AML-193 (cell line): ENCODE data around the gene TMEM218.
"Not testable (repeated sequence)": the region's sequence is repeated elsewhere in the genome, so short reads cannot be mapped to it uniquely, and the experiment has no call there.

Experiments used
- DNase-seq, 2 experiments: peaks; one replicate each; lab custom pipeline; 2025; lab: John Stamatoyannopoulos, UW

TMEM218 gene

GRCh38 chr11:125090151-125090550, 21.3 kb downstream of the TMEM218 start:
- DNase-seq = not testable (repeated sequence)

GRCh38 chr11:125089481-125089880, 21.9 kb downstream of the TMEM218 start:
- not testable (repeated sequence) for DNase-seq

GRCh38 chr11:125088576-125089455, 22.6 kb downstream of the TMEM218 start:
- no peak for DNase-seq

DNA sequence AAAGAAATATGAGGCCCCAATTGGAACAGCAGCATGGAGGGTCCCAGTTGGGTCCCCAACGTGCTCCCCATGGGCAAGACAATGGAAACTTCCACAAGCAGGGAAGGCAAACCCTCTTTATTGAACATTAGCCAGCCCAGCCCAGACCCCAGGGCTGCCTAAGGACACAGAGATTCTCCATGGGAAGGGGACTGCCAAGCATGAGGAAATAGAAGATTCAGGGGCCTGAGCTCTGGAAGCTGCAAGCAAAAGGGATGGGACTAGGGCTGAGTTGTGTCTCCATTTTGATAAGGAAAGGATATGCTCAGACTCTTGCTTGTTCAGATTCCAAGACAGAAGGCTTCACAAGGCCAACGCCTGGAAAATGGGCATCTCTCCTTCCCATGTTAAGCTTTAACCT, 23.3 kb downstream of the TMEM218 start:
- DNase-seq = no peak

DNA sequence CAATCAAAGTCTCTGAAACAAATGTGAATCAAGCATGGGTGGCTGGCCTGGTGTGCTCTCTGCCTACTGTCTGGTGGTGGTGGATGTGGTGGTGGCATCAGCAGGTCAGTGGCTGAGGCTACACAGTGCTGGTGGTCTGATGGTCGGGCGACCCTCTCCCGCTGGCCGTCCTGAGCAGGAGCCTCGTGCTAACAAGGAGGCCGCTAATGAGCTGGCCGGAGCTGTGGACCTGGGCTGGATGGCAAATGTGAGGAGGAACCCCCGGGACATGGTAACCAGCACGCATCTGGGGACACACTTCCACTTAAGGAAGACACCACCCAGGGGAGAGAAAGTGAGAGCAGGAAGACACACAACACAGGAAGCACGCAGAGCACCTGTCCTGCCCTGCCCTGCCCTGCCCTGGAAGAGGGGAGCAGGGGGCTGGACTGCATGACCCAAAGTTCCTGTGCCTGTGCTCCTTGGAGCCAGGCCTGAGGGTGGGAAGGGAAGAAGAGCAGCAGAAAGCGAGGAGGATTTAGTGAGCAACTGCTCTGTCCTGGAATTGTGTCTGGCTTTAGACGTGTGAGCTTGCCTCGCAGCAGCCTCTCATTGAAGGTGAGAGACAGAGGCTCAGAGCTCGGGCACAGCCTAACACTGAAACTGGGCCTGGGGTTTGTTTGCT, 24.7 kb downstream of the TMEM218 start:
- no peak for DNase-seq

- DNase-seq = no peak
Observed at GRCh38 chr11:125085301-125086081, 25.9 kb downstream of the TMEM218 start.

- DNase-seq = no peak
Observed at GRCh38 chr11:125084761-125085231, 26.6 kb downstream of the TMEM218 start.

GRCh38 chr11:125084057-125084416, 27.4 kb downstream of the TMEM218 start:
- DNase-seq = no peak

DNA sequence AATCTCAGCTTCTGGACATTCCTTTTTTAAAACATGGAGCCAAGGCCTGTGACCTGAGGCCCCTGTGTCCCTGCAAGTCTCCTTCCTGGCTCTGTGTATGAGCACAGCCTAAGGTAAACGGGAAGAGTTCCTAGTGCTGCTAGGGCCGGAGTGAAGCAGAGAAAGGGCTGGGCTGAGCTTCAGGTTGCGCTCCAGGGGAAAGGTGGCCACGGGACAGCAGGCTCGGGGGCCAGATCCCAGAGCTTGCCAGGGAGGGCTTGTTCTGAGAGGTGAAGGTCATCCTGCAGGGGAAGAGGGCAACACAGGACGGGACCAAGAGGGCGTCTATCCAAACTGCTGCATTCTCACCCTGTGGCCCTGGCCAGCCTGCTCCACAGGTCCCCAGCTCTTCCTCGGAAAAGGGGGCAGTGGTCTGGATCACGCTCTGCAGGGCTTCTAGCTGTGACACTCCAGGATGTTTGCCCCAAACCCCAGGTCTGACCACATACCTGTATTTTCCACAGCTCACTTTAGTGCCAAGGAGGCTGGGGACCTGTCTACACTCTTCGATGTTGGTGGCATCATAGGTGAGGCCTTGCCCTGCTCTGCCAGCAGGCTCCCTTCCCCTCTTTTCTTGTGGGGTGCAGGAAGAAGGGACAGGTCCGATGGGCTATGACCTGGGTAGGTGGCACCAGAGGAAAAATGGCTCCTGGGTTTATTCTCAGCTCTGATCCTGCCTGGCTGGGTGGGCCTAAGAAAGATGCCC, 27.9 kb downstream of the TMEM218 start:
- DNase-seq = no peak

DNA sequence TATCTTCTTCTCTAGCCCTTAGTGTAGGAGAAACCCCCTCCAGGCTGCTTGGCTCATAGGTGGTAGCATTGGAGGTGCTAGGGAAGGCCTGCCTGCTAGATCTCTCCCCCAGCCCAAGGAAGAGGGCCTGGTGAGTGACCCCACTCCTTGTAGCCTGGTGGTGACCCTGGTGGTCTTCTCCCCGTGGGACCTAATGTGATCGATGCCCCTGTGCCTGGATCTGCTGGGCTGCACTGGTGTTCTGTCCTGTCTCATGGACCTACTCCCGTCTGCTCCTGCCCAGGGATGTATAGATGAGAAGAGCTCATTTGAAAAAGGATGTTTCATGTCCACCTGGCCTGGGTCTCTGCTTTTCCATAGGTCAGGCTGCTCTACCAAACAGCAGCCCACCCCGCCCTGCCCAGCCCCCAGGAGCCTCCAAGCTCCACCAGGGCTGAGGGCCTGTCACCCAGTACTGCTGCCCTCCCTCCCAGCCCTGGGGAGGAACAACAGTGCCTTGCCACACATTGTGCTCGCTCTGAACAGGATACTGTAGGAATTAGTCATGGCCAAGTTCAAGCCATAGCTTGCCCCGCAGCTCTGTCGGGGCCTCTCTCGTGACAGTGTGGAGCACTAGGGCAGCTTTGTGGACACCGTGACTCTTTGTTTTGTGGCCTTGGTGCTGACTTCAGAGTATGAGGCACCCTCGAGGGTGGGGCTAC, 28.7 kb downstream of the TMEM218 start:
- no peak for DNase-seq

- DNase-seq = no peak
Observed at GRCh38 chr11:125082040-125082439, 29.4 kb downstream of the TMEM218 start.

GRCh38 chr11:125081098-125081798, 30.2 kb downstream of the TMEM218 start:
- no peak for DNase-seq

- DNase-seq = no peak
Observed at GRCh38 chr11:125080531-125080911, 30.9 kb downstream of the TMEM218 start.

- no peak for DNase-seq
Observed at GRCh38 chr11:125079878-125080530, 31.4 kb downstream of the TMEM218 start.

GRCh38 chr11:125079151-125079877, 32.1 kb downstream of the TMEM218 start:
- no peak for DNase-seq

DNA sequence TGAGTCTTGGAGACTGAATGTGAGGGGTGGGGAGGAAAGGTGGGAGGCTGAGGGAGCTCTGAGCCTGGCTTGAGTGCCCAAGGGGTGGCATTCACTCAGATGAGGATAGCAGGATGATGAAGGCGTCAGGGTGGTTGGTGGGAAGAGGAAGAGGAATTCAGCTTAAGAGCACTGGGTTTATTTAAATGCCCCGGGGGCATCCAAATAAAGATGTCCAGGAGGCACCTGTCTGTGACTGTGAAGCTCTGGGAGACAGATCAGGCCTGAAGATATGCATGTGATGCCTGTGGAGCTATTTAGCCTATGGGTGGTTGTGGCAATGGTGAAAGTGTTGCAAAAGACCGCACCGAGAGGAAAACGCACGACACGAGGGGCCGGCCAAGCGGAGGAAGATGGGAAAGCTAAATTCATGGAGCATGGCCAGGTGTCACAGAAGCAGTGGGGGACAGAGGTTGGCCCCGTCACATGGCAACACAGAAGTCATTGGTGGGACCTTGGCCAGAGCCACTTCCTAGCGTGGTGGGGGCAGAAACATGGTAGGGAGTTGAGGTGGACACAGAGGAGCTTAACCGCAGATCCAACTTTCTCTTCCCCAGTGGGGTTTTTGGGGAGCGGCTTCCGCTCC, 32.8 kb downstream of the TMEM218 start:
- DNase-seq = no peak

DNA sequence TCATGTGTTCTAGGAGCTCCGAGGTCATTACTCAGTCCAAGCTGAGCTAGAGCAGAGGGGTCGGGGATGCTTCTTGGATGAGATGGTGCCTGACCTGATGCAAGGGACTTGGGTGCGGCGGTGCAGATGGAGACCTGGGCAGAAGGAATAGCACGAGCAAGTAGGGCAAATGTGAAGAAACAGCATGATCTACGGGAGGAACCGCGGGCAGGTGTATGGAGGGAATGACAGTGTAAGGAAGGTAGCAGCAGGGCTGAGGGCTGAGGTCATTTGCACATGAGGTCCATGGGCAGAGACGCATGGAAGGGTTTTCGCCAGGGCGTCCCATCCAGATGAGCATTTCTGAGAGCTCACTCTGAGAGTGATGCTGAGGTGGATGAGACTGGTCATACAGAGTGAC, 33.4 kb downstream of the TMEM218 start:
- no peak for DNase-seq

DNA sequence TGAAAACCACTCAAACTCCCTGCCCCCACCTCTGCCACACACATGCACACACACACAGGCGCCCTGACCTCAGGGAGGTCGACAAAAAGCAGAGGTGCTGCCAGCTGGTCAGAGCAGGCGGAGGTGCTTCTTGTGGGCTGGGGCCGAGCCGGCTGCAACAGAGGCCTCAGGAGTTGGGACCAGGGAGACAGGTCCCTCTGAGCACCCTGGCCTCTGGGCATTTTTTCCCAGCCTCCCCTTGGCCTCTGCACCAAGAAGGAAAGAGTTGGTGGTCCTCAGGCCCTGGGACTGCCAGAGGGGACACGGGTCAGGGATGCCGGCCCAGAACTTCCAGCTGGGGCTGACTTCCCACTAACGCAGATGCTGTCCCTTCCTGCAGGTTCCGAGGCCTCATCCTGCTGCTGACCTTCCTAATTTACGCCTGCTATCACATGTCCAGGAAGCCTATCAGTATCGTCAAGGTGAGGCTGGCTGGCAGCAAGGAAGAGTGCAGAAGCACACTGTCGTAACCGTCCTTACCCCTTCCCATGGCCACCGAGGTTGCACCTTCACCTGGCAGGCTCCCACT, 35.0 kb downstream of the TMEM218 start:
- DNase-seq = no peak
